Neural crest cell (in vitro differentiated cells): Measurements from ENCODE around the gene GMCL1. TPM values are rescaled to one million over a fixed set of nuclear protein-coding genes. Genes with fewer than 3 reads are reported as not detected.

Experiments used
- DNase-seq: peaks from one replicate; pipeline ENCODE4 v3.0.0; 2021; ENCODE audit warnings: low read depth, mixed read lengths, low spot score
- H3K27ac Mint-ChIP-seq: one replicate; pipeline ENCODE4 v1.8.0; 2021; ENCODE audit warnings: mild to moderate bottlenecking, mixed read lengths; ENCODE audit not compliant: unreplicated experiment
- H3K27me3 Mint-ChIP-seq: 2 replicates; pipeline ENCODE4 v1.8.0; 2021; ENCODE audit warnings: low read depth, mild to moderate bottlenecking, mixed read lengths
- H3K36me3 Mint-ChIP-seq: 2 replicates; pipeline ENCODE4 v1.8.0; 2021; ENCODE audit warnings: low read depth, mild to moderate bottlenecking, mixed read lengths
- H3K4me1 Mint-ChIP-seq: 2 replicates; pipeline ENCODE4 v1.8.0; 2021; ENCODE audit warnings: mixed read lengths
- H3K4me3 Mint-ChIP-seq: one replicate; pipeline ENCODE4 v1.8.0; 2021; ENCODE audit warnings: mild to moderate bottlenecking, mixed read lengths
- H3K9me3 Mint-ChIP-seq: 2 replicates; pipeline ENCODE4 v1.8.0; 2021; ENCODE audit warnings: mixed read lengths
- total RNA-seq: library from RNA; stranded (reverse); gene quantifications from 2 replicates; pipeline ENCODE4 v1.2.1, GENCODE V29; 2021
- TF ChIP-seq, protein P1 (sequence below): fragments of 200-600 bp; sonication (generic); conservative IDR thresholded peaks from 2 replicates; pipeline ENCODE4 v1.5.0; 2021; ENCODE audit warnings: antibody characterized with exemption, mild to moderate bottlenecking

The GMCL1 gene
- total RNA-seq, 1 donor from 2014 or later: 21.6 TPM

- no peak for DNase-seq
- H3K4me3 Mint-ChIP-seq: no peak overlapping the region
These were observed 18.4 kb upstream of the GMCL1 start for GRCh38 chr2:69811018-69811417.

GRCh38 chr2:69811591-69811990, 17.9 kb upstream of the GMCL1 start:
- no peaks in the 10 kb centered on the region for H3K4me1 Mint-ChIP-seq
- no peaks in the 10 kb centered on the region for H3K9me3 Mint-ChIP-seq
- no peaks in the 10 kb centered on the region for H3K27me3 Mint-ChIP-seq
- DNase-seq: no peak
- TF ChIP-seq, protein P1, sequence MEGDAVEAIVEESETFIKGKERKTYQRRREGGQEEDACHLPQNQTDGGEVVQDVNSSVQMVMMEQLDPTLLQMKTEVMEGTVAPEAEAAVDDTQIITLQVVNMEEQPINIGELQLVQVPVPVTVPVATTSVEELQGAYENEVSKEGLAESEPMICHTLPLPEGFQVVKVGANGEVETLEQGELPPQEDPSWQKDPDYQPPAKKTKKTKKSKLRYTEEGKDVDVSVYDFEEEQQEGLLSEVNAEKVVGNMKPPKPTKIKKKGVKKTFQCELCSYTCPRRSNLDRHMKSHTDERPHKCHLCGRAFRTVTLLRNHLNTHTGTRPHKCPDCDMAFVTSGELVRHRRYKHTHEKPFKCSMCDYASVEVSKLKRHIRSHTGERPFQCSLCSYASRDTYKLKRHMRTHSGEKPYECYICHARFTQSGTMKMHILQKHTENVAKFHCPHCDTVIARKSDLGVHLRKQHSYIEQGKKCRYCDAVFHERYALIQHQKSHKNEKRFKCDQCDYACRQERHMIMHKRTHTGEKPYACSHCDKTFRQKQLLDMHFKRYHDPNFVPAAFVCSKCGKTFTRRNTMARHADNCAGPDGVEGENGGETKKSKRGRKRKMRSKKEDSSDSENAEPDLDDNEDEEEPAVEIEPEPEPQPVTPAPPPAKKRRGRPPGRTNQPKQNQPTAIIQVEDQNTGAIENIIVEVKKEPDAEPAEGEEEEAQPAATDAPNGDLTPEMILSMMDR: no peak
- H3K27ac Mint-ChIP-seq: no peak overlapping the region
- no peaks in the 10 kb centered on the region for H3K36me3 Mint-ChIP-seq
- no peak overlapping the region for H3K4me3 Mint-ChIP-seq

More at GRCh38 chr2:69811018-69811417, 18.4 kb upstream of the GMCL1 start:
- Mint-ChIP-seq H3K27ac (no peak overlapping the region), H3K36me3 (no peaks in the 10 kb centered on the region), H3K9me3 (no peaks in the 10 kb centered on the region), H3K4me1 (no peaks in the 10 kb centered on the region), H3K27me3 (no peaks in the 10 kb centered on the region)
- TF ChIP-seq, protein P1: no peak

DNA sequence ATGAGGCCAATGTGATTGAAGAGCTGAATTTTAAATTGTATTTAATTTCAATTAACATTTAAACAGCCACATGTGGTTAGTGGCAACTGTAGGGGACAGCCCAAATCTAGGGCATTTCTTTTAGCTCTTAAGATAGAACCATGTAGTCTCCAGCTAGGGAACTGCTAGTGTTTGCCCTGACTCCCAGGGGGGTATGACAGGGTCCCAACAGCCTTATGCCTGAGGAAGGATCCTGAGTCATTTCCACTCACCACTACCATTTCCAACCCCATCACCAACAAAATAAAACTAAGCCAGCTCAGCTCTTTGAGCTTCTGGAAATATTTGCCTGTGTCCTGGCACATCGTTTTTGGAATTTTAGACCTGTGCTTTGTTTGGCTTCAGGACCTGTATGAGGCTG, 13.7 kb upstream of the GMCL1 start:
- DNase-seq: no peak
- H3K27ac Mint-ChIP-seq: no peak overlapping the region
- no peaks in the 10 kb centered on the region for H3K36me3 Mint-ChIP-seq
- TF ChIP-seq, protein P1: no peak
- no peaks in the 10 kb centered on the region for H3K9me3 Mint-ChIP-seq
- H3K4me3 Mint-ChIP-seq: no peak overlapping the region
- H3K4me1 Mint-ChIP-seq: no peaks in the 10 kb centered on the region
- H3K27me3 Mint-ChIP-seq: no peaks in the 10 kb centered on the region

DNA sequence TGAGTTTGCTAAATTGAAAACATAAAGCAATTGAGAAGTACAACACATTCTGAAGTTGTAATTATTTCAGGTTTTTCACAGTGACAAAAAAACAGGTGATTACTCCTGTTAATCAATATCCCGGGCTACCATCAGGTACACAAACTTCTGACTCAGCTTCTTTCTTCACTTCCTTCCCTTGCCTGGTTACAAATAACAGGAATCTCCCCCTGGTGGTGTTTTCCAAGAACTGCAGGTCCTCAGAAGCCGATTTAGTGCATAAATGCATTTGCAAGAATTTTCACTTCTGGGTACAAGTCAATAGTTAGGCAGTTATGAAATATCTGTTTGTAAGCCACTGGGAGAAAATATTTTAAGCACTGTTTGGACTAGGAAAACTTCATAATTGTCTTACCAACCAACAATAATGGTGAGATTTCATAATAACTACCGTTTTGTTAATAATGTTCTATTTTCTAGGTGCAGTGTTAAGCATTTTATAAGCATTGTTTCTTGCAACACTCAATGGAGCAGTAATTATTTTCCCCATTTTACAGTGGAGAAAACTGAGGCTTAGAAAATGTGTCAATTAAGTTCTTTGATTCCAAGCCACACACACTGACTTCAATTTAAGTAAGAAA, 12.4 kb upstream of the GMCL1 start:
- Mint-ChIP-seq H3K4me3 (no peak overlapping the region), H3K27me3 (no peaks in the 10 kb centered on the region), H3K4me1 (no peaks in the 10 kb centered on the region), H3K36me3 (no peaks in the 10 kb centered on the region), H3K27ac (no peak overlapping the region), H3K9me3 (no peaks in the 10 kb centered on the region)
- peak; percentile 59 for DNase-seq
- TF ChIP-seq, protein P1: peak; percentile 96

DNA sequence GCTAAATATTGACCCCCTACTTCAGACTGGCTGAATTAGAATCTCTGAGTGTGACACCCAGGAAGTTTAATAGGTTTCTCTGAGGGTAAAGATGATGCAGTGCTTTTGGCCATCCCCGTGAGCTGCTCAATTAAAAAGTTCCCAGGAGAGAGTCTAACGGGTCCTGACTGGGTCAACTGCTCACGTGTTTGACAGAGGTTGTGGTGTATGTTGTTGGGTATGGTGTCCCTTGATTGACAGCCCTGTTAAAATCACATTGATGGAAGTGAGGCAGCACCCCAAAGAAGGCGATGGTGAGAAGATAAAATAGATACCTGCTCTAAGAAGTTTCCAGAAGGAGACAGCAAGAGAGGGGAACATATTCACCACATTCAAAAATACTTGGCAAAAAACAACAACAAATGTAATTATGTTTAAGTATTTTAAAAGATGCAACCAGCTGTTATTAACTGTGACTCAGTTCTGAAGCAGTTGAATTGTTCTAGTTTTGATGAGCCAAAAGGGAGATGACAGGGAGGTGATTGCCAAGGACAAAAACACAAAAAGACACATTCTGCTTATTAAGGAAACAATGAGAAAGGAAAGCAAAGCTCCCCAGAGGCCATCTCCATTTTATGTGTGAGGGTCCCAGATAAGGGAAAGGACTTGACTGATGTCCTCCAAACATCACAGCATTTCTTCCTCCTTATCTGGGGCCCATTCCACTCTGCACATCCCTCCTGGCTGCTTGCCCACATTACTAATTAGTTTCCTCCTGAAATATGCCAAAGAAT, 11.5 kb upstream of the GMCL1 start:
- no peak for DNase-seq
- TF ChIP-seq, protein P1: no peak
- no peak overlapping the region for H3K4me3 Mint-ChIP-seq
- H3K4me1 Mint-ChIP-seq: no peaks in the 10 kb centered on the region
- no peaks in the 10 kb centered on the region for H3K36me3 Mint-ChIP-seq
- no peaks in the 10 kb centered on the region for H3K27me3 Mint-ChIP-seq
- no peak overlapping the region for H3K27ac Mint-ChIP-seq
- no peaks in the 10 kb centered on the region for H3K9me3 Mint-ChIP-seq
